Ureter (tissue), 1 donor: Measurements from ENCODE around the gene HOXC4. TPM values are rescaled to one million over a fixed set of nuclear protein-coding genes. Genes with fewer than 3 reads are reported as not detected.

Experiments used
- DNase-seq: peaks from one replicate; pipeline ENCODE4 v3.0.0-alpha.2; 2020; ENCODE audit warnings: low spot score
- total RNA-seq: library from RNA; stranded (reverse); gene quantifications from one replicate; pipeline ENCODE4 v1.2.4, GENCODE V29; 2023
- donor health status: DM: yes; HTN: yes; CAD: no.

Gene HOXC4
- total RNA-seq, 1 donor from 2014 or later = 3.5 TPM

DNA sequence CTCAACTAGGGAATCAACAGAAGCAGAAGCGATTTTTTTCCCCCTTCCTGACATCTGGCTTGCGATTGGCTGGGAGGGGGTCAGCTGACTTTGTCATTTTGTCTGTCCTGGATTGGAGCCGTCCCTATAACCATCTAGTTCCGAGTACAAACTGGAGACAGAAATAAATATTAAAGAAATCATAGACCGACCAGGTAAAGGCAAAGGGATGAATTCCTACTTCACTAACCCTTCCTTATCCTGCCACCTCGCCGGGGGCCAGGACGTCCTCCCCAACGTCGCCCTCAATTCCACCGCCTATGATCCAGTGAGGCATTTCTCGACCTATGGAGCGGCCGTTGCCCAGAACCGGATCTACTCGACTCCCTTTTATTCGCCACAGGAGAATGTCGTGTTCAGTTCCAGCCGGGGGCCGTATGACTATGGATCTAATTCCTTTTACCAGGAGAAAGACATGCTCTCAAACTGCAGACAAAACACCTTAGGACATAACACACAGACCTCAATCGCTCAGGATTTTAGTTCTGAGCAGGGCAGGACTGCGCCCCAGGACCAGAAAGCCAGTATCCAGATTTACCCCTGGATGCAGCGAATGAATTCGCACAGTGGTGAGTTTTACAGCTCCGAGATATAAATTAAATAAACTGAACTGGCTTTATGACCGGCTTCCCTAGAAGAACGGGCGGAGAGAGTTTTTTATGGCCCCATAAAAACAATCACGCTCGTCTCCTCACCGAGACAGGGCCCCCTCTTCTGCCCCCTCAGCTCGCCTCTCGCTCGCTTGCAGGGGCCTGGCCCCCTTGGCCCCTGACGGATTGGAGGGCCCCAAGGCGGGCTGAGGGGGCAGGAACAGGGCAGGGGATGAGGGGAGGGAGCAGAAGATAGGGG lies 25.1 kb upstream of the HOXC4 start, which contains the start of gene HOXC6:
Gene HOXC6 (plus strand): TSS at position 127 of the 888 bp plus-strand sequence. CDS start 82 bp downstream, at position 209.
- no peak for DNase-seq

DNA sequence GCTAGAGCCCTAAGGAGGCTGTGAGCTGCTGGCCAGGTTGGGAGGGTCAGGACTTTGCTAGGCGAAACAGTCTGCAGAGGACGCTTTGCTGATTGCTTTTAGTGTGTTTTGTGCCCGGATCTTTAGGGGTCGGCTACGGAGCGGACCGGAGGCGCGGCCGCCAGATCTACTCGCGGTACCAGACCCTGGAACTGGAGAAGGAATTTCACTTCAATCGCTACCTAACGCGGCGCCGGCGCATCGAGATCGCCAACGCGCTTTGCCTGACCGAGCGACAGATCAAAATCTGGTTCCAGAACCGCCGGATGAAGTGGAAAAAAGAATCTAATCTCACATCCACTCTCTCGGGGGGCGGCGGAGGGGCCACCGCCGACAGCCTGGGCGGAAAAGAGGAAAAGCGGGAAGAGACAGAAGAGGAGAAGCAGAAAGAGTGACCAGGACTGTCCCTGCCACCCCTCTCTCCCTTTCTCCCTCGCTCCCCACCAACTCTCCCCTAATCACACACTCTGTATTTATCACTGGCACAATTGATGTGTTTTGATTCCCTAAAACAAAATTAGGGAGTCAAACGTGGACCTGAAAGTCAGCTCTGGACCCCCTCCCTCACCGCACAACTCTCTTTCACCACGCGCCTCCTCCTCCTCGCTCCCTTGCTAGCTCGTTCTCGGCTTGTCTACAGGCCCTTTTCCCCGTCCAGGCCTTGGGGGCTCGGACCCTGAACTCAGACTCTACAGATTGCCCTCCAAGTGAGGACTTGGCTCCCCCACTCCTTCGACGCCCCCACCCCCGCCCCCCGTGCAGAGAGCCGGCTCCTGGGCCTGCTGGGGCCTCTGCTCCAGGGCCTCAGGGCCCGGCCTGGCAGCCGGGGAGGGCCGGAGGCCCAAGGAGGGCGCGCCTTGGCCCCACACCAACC lies 23.9 kb upstream of the HOXC4 start:
- DNase-seq = no peak

DNA sequence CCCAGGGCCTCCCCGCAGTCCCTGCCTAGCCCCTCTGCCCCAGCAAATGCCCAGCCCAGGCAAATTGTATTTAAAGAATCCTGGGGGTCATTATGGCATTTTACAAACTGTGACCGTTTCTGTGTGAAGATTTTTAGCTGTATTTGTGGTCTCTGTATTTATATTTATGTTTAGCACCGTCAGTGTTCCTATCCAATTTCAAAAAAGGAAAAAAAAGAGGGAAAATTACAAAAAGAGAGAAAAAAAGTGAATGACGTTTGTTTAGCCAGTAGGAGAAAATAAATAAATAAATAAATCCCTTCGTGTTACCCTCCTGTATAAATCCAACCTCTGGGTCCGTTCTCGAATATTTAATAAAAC lies 23.2 kb upstream of the HOXC4 start:
- DNase-seq = no peak

DNA sequence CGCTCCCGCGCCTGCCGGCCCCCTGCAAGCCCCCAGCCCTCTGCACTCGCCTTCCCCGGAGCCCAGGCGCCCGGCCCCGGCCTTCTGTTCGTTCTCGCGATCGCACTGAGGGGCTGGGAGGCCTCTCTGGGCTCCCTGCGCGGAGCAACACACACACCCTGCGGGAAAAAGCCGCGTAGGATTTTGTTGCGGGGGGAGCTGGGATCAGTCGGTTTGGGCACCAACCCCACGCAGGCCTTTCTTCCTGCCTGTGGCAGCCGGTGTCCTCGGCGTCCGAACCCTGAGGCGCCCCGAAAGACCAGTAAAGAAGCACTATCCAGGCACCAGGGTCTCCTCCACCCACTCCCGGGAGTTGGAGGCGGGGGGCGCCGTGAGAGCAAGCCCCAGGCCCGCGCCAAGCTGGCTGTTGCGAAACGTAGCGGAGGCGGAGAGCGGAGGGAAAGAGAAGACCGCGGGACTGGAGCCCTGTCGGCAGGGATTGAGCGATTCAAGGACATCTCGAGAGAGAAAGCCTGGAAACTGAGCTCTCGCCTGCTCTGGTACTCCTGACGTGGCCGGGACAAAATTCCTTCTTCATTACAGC lies 22.7 kb upstream of the HOXC4 start:
- no peak for DNase-seq

DNA sequence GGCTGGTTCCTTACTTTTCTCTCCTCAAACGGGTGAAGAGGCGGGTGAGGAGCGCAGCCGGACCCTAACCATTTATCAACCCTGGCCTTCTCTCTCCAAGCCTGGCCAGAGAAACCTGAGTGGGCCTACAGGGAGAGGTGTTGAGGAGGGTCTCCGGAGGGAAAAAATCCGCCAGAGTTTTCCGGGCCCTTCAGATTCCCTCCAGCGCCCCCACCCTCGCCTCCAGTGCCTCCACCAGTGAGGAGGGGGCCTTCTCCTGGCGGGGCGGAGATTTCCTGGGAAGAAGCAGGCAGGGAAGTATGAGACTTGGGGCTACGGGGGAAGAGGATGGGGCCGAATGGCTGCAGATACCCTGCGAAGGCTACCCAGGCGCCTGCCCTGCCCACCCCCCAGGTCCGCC lies 22.2 kb upstream of the HOXC4 start:
- no peak for DNase-seq

DNA sequence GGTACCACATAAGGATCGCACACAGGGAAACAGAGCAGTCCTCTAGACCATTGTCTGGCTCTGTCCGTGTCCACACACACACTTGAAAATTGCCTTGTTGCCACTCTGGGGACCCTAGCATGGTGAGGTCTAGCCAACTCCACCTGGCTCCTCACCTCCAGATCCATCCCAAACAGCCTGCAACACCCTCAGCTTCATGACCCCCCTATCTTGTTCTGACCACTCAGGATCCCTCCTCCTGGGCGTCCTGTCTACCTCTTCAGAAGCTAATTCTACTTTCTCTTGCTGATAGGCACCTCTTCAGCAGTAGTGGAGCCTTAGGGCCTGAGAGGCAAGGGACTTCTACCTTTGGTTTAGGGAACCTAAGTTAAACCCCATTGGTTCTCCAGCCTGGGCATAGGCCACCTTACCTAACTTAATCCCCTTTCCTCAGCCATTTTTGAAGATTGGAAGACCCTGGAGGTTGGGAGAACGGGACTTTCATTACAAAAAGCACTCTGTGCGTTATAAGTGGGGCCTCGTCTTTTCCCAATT lies 21.5 kb upstream of the HOXC4 start:
- no peak for DNase-seq

DNA sequence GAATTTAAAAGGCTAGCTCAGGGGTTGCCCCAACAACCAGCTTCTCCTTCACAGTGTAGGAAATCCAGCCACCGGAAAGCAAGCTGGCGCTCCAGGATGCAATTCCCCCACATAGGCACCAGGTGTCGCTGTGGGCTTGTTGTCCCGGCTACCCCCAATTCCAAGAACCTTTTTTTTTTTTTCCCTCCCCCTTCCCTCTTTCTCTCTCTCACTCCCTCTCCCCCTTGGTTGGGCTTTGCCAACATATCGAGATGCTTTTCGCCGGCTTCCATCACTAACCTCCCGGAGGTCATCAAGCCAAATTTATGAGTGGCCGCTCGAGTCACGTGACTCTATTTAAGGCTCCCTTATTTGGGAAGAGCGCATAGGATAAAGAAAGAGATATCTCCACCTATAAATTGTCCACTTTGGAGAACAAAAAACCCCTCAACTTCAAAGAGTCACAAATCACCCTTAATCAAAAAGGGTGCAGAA lies 21.0 kb upstream of the HOXC4 start, which contains the start of gene HOXC5:
Gene HOXC5 (plus strand): TSS at position 424 of the 474 bp plus-strand sequence. CDS start 73 bp downstream, outside the sequence.
- DNase-seq = no peak

DNA sequence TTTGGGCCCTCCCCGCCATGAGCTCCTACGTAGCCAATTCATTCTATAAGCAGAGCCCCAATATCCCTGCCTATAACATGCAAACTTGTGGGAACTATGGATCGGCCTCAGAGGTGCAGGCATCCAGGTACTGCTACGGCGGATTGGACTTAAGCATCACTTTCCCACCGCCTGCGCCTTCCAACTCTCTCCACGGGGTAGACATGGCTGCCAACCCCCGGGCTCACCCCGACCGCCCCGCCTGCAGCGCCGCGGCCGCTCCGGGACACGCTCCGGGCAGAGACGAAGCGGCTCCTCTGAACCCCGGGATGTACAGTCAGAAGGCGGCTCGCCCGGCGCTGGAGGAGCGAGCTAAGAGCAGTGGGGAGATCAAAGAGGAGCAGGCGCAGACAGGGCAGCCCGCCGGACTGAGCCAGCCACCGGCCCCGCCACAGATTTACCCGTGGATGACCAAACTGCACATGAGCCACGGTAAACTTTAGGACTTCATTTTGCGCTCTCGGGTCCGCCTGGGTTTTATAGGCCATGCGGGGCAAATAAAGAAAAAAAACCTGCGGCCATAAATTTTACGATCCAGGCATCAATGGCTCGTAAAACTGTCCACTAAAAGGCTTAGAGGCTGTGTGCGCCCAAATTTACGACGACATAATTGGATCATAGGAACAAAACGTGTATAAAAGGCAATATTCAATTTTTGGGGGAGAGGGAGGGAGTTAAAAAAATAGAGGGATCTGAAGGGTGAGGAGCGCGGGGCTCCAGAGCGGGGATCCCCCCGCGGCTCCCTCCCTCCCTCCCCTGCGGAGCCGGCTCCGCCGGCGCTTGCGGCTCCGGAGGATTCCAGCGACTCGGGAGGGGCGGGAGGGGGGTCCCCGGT lies 20.3 kb upstream of the HOXC4 start:
- DNase-seq = no peak

DNA sequence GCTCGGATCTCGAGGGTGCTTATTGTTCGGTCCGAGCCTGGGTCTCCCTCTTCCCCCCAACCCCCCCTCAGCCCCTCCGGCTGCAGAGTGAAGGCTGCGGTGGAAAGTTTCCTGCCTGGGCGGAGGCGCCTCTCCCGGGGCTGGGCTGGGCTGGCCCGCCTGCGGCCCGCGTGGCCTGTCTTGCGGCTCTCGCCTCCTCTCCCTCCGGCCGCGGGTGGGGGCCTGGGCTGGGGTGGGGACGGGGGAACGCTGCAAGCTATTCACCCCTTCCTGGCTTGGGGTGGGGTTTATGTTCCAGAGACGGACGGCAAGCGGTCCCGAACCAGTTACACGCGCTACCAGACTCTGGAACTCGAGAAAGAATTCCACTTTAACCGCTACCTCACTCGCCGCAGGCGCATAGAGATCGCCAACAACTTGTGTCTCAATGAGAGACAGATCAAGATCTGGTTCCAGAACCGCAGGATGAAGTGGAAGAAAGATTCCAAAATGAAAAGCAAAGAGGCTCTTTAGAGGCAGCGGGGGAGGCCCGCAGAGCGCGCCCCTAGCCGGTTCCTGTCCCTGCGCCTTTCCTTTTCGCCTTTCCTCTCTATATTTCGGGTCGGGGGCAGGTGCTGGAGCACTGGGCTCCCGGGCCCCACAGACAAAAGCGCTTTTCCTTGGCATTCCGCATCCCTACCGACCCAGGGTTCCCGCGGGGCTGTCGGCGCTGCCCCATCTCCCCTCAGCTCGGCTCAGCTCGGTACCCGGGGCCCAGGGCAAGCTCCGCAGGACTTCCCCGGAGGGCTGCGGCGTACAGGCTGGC lies 19.5 kb upstream of the HOXC4 start:
- no peak for DNase-seq

DNA sequence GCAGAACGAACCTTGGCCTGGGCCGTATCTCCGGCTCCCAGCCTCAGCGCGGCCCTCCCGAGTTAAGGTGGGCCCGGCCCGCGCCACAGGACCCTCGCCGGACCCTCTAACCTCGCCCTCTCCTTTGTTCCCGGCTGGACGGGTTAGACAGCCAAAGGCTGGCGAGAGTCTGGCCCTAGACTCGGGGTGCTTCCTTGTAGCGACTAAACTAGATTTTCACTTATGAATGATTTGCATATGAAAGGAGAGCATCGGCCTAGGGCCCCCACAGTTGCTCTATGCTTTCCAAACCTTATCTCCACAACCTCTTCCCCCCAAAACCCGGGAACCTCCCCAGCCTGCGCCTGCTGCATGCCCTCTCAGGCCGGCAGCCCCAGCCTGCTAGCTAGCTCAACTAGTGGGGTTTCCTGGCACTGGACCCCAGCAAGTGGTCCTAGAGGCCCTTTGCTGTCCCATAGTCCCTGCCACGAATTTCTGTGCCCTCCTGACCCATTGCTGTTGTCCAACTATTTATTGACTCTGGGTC lies 18.8 kb upstream of the HOXC4 start:
- no peak for DNase-seq

DNA sequence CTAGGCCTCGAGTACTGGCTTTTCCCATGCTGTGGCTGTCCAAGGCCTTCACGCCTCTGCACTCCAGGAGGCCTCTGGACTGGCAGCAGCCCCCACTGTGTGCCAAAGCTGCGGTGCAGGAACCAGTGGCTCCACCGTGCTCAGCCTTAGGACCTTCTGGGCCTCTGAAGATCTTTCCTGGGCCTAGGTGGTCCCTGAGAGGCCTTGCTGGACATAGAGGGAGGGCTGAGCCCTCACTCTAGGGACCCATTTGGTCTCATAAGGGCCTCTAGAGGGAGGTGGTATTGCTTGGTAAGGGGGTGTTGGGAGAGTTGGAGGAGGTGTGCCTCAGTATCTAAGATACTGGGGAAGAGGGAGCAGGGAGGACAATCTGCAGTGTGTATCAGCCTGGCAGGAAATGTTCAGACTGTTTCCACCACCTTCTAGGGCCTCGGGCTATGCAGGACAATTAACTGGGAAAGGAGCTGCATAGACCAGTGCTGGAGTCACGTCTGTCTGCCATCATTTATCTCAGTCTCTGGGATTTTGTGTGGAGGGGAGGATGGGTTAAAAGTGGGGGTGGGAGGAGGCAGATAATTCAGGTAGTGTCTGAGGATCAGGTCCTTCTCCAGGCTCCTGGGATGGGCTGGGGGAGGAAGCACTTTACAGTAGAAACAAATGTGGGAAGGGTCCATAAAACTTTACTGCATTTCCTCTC lies 17.9 kb upstream of the HOXC4 start:
- DNase-seq = no peak

DNA sequence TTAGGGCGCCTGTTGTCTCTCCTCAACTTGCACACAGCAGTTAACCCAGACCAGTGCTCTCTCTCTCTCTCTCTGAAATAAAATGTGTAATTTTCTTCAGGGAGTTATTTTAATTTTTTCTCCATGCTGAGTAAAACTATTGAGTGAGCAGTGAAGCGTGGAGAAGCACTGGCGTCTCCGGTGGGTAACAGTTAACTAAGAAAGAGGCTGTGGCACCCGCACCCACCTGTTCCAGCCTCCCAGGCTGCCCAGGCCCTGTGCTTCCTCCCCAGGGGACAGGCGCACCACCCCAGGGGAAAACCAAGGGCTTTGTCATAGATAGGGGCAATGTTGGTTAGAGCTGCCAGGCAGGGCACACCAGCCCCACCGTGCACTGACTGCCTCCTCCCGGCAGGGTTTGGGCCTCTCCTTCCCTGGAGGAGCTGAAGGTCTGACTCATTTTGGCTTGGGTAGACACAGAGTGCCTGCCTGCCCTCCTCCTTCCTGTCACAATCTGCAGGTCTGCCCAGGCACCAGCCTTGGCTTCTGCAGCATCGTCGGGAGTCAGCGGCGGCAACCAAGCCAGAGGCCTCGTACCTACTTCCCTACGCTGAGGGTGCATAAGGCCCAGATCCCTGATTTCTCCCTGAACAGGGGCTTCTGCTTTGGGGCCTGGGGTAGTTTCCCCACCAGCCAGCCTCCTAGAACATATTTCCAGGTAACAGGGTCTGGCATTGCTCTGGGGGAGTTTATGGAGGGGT lies 16.8 kb upstream of the HOXC4 start:
- DNase-seq = no peak

DNA sequence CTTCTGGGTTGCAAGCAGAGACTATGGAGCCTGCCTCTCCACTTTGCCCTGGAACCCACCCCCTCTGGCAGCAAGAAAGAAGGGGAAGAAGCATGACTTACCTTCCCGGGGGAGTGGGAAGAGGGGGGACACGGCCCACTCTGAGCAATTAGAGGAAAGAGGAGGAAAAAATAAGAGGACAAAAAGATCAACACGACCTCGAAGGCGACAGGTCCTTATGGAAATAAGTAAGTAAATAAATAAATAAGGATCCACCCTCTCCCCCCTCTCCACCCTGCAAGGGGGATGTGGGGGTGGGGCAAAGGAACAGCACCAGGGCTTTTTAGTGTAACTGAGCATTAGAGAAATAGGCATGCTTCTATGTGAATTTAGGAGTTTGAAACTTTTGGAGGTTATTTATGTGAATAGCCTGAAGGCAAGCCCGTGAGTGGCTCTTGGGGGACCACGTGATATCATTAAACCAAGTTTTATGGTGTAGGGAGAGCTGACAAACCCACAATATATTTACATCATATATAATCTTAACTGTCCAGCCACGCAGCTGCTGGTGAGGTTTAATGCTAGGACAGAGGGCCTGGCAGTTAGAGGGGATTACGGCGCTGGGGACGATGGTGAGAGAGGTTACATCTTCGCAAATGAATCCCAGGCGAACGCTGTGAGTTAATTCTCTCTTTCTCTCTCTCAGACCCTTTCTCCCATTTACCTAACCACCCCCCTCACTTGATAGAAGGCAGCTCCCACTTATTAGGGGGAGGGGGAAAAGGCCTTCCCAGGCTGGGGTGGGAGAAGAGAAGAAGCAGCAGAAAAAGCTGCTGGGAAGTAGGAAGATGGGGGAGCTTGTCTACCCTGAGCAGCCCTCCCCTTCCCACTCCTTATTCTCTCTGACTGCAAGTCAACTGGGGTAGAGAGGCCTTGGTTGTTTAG lies 16.0 kb upstream of the HOXC4 start:
- no peak for DNase-seq

DNA sequence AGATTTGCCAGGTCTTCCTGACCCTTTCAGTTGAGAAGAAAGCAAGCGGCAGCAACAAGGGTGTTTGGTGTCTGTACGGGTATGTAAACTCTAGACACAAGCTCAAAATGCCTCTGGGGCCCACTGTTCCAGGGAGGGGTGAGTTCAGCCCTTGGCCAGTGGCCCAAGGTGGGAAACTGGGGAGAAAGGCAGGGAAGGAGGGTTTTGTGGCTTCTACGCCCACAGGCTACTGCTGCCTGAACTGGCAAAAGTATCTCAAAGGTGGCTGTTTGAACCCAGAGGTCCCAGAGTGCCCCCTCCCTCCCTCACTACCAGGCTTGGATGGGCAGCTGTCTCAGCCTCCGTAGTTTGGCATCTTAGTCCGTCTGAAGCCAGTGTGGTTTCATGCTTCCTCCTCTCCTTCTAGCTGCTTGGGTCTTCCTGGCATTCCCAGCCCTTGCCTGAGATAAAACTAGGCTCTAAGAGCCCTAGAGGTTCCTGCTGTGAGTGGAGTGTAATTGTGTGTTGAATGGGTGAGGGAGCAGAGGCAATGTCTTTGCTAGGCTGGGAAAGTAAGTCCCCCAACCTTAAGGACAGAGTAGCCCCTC lies 15.3 kb upstream of the HOXC4 start:
- DNase-seq = no peak

DNA sequence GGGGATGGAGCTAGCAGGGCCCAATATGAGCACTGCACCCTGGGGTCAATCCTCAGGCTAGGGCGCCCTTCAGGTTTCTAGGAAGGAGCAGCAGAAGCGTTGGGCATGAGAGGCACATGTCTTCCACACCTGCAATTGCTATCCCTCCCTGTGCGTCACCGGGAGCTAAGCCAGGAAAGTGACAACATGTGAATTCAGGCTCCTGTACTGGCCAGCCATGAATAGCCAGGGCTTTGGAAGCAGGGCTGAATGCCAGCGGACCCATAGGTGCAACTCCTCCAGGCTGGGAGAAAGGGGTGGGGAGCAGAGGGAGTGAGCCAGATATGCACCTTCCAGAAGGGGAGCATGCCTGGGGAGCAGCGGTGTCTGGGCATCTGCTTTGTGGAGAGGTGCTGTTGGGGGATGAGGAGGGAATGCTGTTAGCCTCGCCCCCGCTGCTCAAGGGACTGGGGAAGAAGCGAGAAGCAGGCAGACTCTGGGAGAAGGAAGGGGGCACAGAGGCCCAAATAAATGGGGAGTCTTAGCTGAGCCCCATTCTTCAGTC lies 14.7 kb upstream of the HOXC4 start:
- no peak for DNase-seq

DNA sequence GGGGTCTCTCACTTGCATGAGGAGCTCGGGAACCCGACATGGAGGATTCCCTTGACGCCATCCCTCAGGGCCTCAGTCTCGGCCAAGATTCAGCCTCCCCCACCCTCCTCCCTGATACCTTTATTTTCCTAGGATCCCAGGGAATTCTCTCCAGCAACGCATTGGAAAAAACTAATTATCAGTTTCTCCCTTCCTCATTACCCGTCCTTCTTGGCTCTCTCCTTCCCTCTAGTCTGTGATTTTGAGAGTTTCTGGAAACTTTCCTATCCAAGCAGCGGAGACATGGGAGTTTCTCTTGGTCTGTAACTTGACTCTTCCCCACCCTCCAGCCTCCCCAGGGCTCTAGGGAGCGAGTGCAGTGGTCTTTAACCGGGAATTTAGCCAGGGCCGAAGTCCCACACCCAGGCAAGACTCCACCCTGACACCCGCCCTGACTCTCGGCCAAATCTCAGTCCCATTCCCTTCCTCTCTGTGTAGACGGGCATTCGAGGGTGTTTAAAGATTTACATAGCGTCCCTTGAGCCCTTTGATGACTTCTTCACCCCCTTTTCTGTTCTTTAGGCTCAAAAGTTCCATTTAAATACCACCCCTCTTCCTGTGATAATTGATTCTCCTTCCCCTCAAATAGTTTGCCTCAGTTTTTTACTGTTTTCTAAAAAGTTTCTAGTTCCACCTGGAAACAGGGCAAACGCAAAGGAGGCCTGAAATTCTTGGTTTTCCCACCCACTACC lies 14.1 kb upstream of the HOXC4 start:
- no peak for DNase-seq
